Measurements from ENCODE around the gene ZNF414. TPM values are rescaled to one million over a fixed set of nuclear protein-coding genes. Genes with fewer than 3 reads are reported as not detected.

The ZNF414 gene
- total RNA-seq, 1 donor from 2014 or later = 5.2 TPM

DNA sequence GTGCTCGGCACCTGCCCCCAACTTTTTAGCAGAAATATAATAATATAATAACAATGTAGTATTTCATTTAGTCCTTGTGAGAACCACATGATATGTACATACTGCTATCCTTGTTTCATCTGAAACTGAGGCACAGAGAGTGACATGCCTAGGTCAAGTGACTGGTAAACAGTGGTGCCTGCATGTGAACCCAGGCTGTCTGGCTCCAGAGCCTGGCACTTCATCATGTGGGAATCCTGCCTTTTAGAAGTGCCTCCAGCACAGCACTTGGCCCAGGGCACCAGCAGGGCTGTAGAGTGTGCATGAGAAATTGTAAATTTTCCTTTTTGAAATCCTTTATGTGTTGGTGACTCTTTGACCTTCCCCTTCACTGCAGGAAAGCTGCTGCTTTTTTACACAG is 39.0 kb downstream of the ZNF414 start:
- no peak overlapping the region for H3K4me3 ChIP-seq (ENCODE audit: low read depth, low read length)
- H3K27me3 ChIP-seq (ENCODE audit: control insufficient read depth, insufficient read depth, low read length) = no peaks in the 10 kb centered on the region
- no peak for DNase-seq (ENCODE audit: low read depth)
- H3K36me3 ChIP-seq (ENCODE audit: control insufficient read depth, insufficient read depth, low read length) = peaks cover 5% of the 10 kb centered on the region
- no peak for TF ChIP-seq CTCF (IDR thresholded peaks at IDR 0.05; ENCODE audit: insufficient read depth, low read length, poor library complexity, severe bottlenecking)

DNA sequence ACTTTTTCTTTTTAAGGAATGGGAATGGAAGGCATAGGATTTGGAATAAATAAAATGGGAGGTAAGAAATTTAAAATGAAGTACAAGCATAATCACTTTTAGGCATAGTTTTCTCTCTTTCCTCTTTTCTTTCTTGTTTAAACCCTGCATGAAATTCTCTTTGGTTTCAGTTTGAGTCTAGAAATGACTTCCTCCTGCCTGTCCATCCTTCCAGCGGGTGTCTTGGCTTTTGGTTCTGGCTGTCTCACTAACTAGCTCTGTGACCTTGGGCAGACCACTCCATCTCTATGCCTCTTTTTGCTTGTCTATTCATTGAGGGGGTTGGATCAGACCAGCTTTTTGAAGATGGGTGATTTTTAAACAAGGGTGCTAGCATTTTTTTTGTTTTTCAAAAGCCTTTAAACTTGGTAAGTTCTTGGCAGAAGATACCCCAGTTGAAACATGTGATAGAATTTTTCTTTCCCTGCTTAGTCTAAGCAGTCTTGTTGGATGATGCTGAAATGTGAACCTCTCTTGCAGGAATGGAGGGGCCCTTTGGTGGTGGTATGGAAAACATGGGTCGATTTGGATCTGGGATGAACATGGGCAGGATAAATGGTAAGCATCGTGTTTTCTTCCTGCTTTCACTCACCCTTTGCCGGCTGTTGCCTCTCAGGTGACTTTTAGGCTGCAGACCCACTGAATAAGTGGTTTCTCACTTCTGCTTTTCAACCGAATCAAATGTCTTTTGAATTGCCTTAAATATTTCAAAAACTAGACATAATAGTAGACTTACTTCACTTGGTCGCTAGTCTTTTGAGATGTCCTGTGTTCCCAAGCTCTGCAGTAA is 40.1 kb downstream of the ZNF414 start:
- Histone ChIP-seq H3K27me3 (ENCODE audit: control insufficient read depth, insufficient read depth, low read length) (no peaks in the 10 kb centered on the region), H3K36me3 (ENCODE audit: control insufficient read depth, insufficient read depth, low read length) (peaks cover 6% of the 10 kb centered on the region), H3K4me3 (ENCODE audit: low read depth, low read length) (no peak overlapping the region)
- no peak for TF ChIP-seq CTCF (IDR thresholded peaks at IDR 0.05; ENCODE audit: insufficient read depth, low read length, poor library complexity, severe bottlenecking)
- no peak for DNase-seq (ENCODE audit: low read depth)

DNA sequence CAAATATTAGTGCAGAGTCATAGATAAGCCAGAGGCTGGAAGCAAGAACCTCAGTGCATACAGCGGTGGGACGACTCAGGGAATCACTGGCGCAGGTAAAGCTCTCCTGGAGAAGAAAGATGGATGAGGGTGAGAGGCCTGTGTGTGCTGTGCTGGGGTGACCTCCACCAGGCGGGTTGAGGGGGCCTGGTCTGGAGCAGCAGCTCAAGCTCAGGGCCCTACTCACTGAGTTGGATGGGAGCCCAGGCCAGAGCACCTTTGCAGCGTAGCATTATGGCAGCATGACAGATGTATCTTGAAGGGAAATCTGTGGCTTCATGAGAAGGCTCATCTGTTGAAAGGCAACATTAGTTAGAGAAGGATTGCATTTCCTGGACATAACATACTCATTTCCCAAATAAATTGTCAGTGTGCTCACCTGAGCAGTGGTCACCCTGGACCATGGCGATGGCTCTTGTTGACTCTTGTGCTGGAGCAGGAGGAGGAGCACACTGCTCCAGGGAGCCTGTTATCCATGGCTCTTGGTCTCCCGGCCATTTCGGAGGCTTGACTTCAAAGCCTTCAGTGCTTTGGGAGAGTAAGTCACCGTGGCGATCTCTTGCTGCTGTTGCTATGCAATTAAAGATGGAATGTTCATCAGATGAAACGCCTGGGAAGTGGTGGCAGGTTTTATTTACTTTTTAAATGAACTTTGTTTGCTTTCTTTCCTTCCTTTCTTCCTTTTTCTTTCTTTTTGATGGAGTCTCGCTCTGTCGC is 44.2 kb downstream of the ZNF414 start:
- no peak for TF ChIP-seq CTCF (IDR thresholded peaks at IDR 0.05; ENCODE audit: insufficient read depth, low read length, poor library complexity, severe bottlenecking)
- Histone ChIP-seq H3K4me3 (ENCODE audit: low read depth, low read length) (no peak overlapping the region), H3K36me3 (ENCODE audit: control insufficient read depth, insufficient read depth, low read length) (peaks cover 5% of the 10 kb centered on the region), H3K27me3 (ENCODE audit: control insufficient read depth, insufficient read depth, low read length) (no peaks in the 10 kb centered on the region)
- DNase-seq (ENCODE audit: low read depth) = no peak

GRCh38 chr19:8468761-8469373 is 45.1 kb downstream of the ZNF414 start:
- no peak overlapping the region for H3K4me3 ChIP-seq (ENCODE audit: low read depth, low read length)
- no peaks in the 10 kb centered on the region for H3K27me3 ChIP-seq (ENCODE audit: control insufficient read depth, insufficient read depth, low read length)
- DNase-seq (ENCODE audit: low read depth) = no peak
- no peak for TF ChIP-seq CTCF (IDR thresholded peaks at IDR 0.05; ENCODE audit: insufficient read depth, low read length, poor library complexity, severe bottlenecking)
- H3K36me3 ChIP-seq (ENCODE audit: control insufficient read depth, insufficient read depth, low read length) = peaks cover 6% of the 10 kb centered on the region

GRCh38 chr19:8468124-8468523 is 45.8 kb downstream of the ZNF414 start:
- no peak overlapping the region for H3K4me3 ChIP-seq (ENCODE audit: low read depth, low read length)
- no peaks in the 10 kb centered on the region for H3K27me3 ChIP-seq (ENCODE audit: control insufficient read depth, insufficient read depth, low read length)
- TF ChIP-seq CTCF (IDR thresholded peaks at IDR 0.05; ENCODE audit: insufficient read depth, low read length, poor library complexity, severe bottlenecking) = no peak
- DNase-seq (ENCODE audit: low read depth) = no peak
- H3K36me3 ChIP-seq (ENCODE audit: control insufficient read depth, insufficient read depth, low read length) = peaks cover 6% of the 10 kb centered on the region
